T-helper 2 cell treated with Interferon-gamma antibody and Interleukin-4, amounts not matched to agents 5 μg/mL and 100 μg/mL, for 36 hours (primary cell): Measurements from ENCODE around the gene MPDZ.

Source experiments
- DNase-seq: peaks from one replicate; pipeline ENCODE4 v3.0.0; 2021; ENCODE audit warnings: low spot score
- H3K27ac Mint-ChIP-seq: one replicate; pipeline ENCODE4 v1.8.0; 2021; ENCODE audit warnings: mild to moderate bottlenecking, mixed read lengths
- H3K27me3 Mint-ChIP-seq: one replicate; pipeline ENCODE4 v1.8.0; 2021; ENCODE audit warnings: low read depth, mixed read lengths
- H3K36me3 Mint-ChIP-seq: one replicate; pipeline ENCODE4 v1.8.0; 2021; ENCODE audit warnings: low read depth, mixed read lengths
- H3K4me1 Mint-ChIP-seq: one replicate; pipeline ENCODE4 v1.8.0; 2021; ENCODE audit warnings: low read depth, mixed read lengths
- H3K4me3 Mint-ChIP-seq: one replicate; pipeline ENCODE4 v1.8.0; 2022; ENCODE audit warnings: mild to moderate bottlenecking, moderate library complexity, mixed read lengths
- H3K9me3 Mint-ChIP-seq: one replicate; pipeline ENCODE4 v1.8.0; 2021; ENCODE audit warnings: mixed read lengths

Gene MPDZ

GRCh38 chr9:13088720-13089427, 190.6 kb downstream of the MPDZ start:
- no peaks in the 10 kb centered on the region for H3K27me3 Mint-ChIP-seq
- H3K4me3 Mint-ChIP-seq, result no peak overlapping the region
- H3K9me3 Mint-ChIP-seq, result no peaks in the 10 kb centered on the region
- no peaks in the 10 kb centered on the region for H3K36me3 Mint-ChIP-seq
- DNase-seq, result no peak
- no peaks in the 10 kb centered on the region for H3K4me1 Mint-ChIP-seq
- no peak overlapping the region for H3K27ac Mint-ChIP-seq

GRCh38 chr9:13083963-13084528, 195.4 kb downstream of the MPDZ start:
- Mint-ChIP-seq H3K36me3 (no peaks in the 10 kb centered on the region), H3K27me3 (no peaks in the 10 kb centered on the region), H3K4me3 (no peak overlapping the region), H3K27ac (no peak overlapping the region), H3K9me3 (peaks cover 4% of the 10 kb centered on the region), H3K4me1 (no peaks in the 10 kb centered on the region)
- no peak for DNase-seq

- H3K4me1 Mint-ChIP-seq, result no peaks in the 10 kb centered on the region
- H3K9me3 Mint-ChIP-seq, result peaks cover 4% of the 10 kb centered on the region
- no peak overlapping the region for H3K4me3 Mint-ChIP-seq
- H3K27ac Mint-ChIP-seq, result no peak overlapping the region
- no peaks in the 10 kb centered on the region for H3K36me3 Mint-ChIP-seq
- H3K27me3 Mint-ChIP-seq, result no peaks in the 10 kb centered on the region
- DNase-seq, result no peak
These were observed 196.1 kb downstream of the MPDZ start for GRCh38 chr9:13083366-13083765.

GRCh38 chr9:13082796-13083195, 196.7 kb downstream of the MPDZ start:
- Mint-ChIP-seq H3K27ac (no peak overlapping the region), H3K9me3 (peaks cover 4% of the 10 kb centered on the region), H3K27me3 (no peaks in the 10 kb centered on the region), H3K4me1 (no peaks in the 10 kb centered on the region), H3K36me3 (no peaks in the 10 kb centered on the region), H3K4me3 (no peak overlapping the region)
- DNase-seq, result no peak

GRCh38 chr9:13078164-13078563, 201.3 kb downstream of the MPDZ start:
- Mint-ChIP-seq H3K27me3 (no peaks in the 10 kb centered on the region), H3K9me3 (peaks cover 14% of the 10 kb centered on the region), H3K4me3 (no peak overlapping the region), H3K4me1 (no peaks in the 10 kb centered on the region), H3K27ac (no peak overlapping the region), H3K36me3 (no peaks in the 10 kb centered on the region)
- DNase-seq, result no peak

- Mint-ChIP-seq H3K36me3 (no peaks in the 10 kb centered on the region), H3K4me3 (no peak overlapping the region), H3K9me3 (peaks cover 17% of the 10 kb centered on the region), H3K27ac (no peak overlapping the region), H3K27me3 (no peaks in the 10 kb centered on the region), H3K4me1 (no peaks in the 10 kb centered on the region)
- no peak for DNase-seq
These were observed 202.9 kb downstream of the MPDZ start for GRCh38 chr9:13076616-13077015.

GRCh38 chr9:13071921-13072320, 207.6 kb downstream of the MPDZ start:
- Mint-ChIP-seq H3K9me3 (peaks cover 29% of the 10 kb centered on the region), H3K27ac (no peak overlapping the region), H3K4me3 (no peak overlapping the region), H3K27me3 (no peaks in the 10 kb centered on the region), H3K36me3 (no peaks in the 10 kb centered on the region), H3K4me1 (no peaks in the 10 kb centered on the region)
- DNase-seq, result no peak

- no peaks in the 10 kb centered on the region for H3K27me3 Mint-ChIP-seq
- no peak overlapping the region for H3K4me3 Mint-ChIP-seq
- DNase-seq, result no peak
- no peak overlapping the region for H3K27ac Mint-ChIP-seq
- H3K36me3 Mint-ChIP-seq, result no peaks in the 10 kb centered on the region
- H3K4me1 Mint-ChIP-seq, result no peaks in the 10 kb centered on the region
- peaks cover 28% of the 10 kb centered on the region for H3K9me3 Mint-ChIP-seq
These were observed 208.6 kb downstream of the MPDZ start for GRCh38 chr9:13070612-13071595.

- H3K36me3 Mint-ChIP-seq, result no peaks in the 10 kb centered on the region
- peaks cover 29% of the 10 kb centered on the region for H3K9me3 Mint-ChIP-seq
- H3K4me1 Mint-ChIP-seq, result no peaks in the 10 kb centered on the region
- no peaks in the 10 kb centered on the region for H3K27me3 Mint-ChIP-seq
- no peak overlapping the region for H3K4me3 Mint-ChIP-seq
- H3K27ac Mint-ChIP-seq, result no peak overlapping the region
- DNase-seq, result no peak
These were observed 210.0 kb downstream of the MPDZ start for GRCh38 chr9:13069498-13069897.

- no peaks in the 10 kb centered on the region for H3K4me1 Mint-ChIP-seq
- no peaks in the 10 kb centered on the region for H3K36me3 Mint-ChIP-seq
- no peak overlapping the region for H3K4me3 Mint-ChIP-seq
- H3K27ac Mint-ChIP-seq, result no peak overlapping the region
- peaks cover 14% of the 10 kb centered on the region for H3K9me3 Mint-ChIP-seq
- DNase-seq, result no peak
- H3K27me3 Mint-ChIP-seq, result no peaks in the 10 kb centered on the region
These were observed 214.8 kb downstream of the MPDZ start for GRCh38 chr9:13064676-13065075.

- no peak overlapping the region for H3K27ac Mint-ChIP-seq
- no peak for DNase-seq
- no peak overlapping the region for H3K4me3 Mint-ChIP-seq
- peaks cover 10% of the 10 kb centered on the region for H3K9me3 Mint-ChIP-seq
- H3K4me1 Mint-ChIP-seq, result no peaks in the 10 kb centered on the region
- no peaks in the 10 kb centered on the region for H3K27me3 Mint-ChIP-seq
- H3K36me3 Mint-ChIP-seq, result no peaks in the 10 kb centered on the region
These were observed 215.5 kb downstream of the MPDZ start for GRCh38 chr9:13063880-13064459.

- Mint-ChIP-seq H3K4me1 (no peaks in the 10 kb centered on the region), H3K27ac (no peak overlapping the region), H3K36me3 (no peaks in the 10 kb centered on the region), H3K4me3 (no peak overlapping the region), H3K9me3 (peaks cover 12% of the 10 kb centered on the region), H3K27me3 (no peaks in the 10 kb centered on the region)
- no peak for DNase-seq
These were observed 218.1 kb downstream of the MPDZ start for GRCh38 chr9:13061390-13061789.
